Measurements from ENCODE around the gene STAG2.
"Not testable (repeated sequence)": the region's sequence is repeated elsewhere in the genome, so short reads cannot be mapped to it uniquely, and the experiment has no call there.

STAG2 gene

GRCh38 chrX:123961268-123962005 lies at the start of gene STAG2:
TSS of gene STAG2 (plus strand) at chrX:123961706. CDS start at chrX:124022628, 60,922 bp downstream.
- DNase-seq: peak in 13 of 14 donors; percentile 15 to 80 (median 73)

GRCh38 chrX:123917069-123917468 lies 44.4 kb upstream of the STAG2 start:
- no peak for DNase-seq

GRCh38 chrX:123918106-123918721 lies 43.3 kb upstream of the STAG2 start:
- no peak for DNase-seq

DNA sequence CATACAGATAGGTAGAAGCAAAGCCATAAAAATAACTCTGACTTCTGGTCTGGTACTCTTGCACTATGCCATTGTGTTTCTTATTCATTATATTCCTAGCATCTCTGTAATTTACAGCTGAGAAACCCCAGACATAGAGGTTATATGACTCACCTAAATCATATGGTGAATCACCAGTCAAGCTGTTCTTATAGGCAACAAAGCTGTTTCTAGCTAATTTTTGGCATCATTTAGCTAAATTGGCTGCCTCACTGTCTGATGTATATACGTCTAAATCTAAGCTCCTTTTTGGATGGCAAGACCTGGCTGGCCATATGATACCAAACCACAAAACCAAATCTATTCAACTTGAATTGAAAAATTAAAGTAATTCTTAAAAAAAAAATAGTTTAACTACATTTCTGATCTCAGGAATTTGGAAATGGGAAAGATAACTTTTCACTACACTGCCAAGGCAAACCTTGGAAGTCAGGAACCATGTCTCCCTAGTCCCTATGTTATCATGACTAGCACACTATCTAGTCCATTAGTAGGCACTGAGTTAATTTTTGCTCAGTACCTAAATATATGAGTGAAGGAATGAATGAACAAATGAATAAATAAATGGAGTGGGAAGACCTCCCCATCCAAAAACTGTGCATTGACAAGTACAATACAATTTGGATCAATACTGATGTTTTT lies 41.3 kb upstream of the STAG2 start:
- no peak for DNase-seq

GRCh38 chrX:123923211-123923610 lies 38.3 kb upstream of the STAG2 start:
- no peak for DNase-seq

DNA sequence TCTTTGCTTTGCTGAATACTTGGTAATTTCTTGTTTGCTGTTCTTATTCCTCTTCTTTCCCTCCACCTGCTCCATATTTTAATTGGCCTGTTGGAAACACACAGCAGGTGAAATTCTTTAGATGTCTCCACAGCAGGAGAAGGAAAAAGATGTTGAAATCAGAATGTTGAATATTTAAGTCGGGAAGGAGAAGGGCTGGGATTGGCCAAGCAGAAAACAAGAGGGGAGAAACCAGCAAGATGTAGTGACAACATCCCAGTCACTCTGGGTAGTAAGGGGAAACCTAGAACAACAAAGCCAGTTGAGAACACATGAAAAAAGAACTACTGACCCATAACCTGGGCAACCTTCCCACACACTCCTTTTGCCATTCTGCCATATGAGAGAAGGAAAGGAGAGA lies 37.3 kb upstream of the STAG2 start:
- DNase-seq: no peak

DNA sequence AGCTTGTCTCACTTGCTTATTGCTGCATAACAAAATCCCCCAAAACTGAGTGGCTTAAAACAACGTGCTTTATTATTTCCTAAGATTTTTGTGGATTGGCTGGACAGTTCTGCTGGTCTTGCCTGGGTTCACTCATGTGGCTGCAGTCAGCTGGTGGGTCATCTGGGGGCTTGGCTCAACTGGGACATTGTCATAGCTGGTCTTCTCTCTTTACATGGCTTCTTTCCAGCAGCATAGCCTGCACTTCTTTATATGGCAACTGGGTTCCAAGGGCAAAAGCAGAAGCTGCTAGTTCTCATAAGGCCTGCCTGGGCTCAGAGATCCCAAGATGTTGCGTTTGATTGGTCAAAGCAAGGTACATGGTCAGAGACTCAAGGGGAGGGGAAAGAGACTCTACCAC lies 33.7 kb upstream of the STAG2 start:
- no peak for DNase-seq

DNA sequence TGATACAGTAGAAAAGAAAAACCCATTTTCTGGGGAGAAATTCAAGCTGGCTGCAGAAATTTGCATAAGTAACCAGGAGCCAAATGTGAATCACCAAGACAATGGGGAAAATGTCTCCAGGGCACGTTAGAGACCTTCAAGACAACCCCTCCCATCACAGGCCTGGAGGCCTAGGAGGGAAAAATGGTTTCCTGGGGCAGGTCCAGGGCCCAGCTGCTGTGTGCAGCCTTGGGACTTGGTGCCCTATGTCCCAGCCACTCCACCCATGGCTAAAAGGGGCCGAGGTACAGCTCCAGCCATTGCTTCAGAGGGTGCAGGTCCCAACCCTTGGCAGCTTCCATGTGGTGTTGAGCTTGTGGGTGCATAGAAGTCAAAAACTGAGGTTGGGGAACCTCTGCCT lies 29.5 kb upstream of the STAG2 start:
- not testable (repeated sequence) for DNase-seq

GRCh38 chrX:123943074-123943473 lies 18.4 kb upstream of the STAG2 start:
- DNase-seq: no peak

DNA sequence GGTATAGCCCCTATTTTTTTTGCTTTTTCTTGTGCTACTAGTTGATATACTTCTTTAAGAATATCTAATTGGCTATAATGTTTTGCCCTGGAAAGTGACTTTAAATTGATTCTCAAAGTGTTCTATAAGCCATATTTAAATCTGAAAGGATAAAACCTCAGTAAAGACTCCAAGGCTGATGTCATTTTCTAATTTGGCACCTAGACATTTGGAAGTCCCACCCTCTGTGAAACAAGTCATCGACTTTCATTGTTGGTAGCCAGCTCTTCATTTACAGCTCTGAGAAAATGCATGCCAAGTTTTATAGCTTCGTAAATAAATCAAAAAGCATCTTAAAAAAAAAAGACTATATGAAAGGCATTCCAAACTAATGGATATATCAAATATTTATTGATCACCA lies 18.0 kb upstream of the STAG2 start:
- no peak for DNase-seq

DNA sequence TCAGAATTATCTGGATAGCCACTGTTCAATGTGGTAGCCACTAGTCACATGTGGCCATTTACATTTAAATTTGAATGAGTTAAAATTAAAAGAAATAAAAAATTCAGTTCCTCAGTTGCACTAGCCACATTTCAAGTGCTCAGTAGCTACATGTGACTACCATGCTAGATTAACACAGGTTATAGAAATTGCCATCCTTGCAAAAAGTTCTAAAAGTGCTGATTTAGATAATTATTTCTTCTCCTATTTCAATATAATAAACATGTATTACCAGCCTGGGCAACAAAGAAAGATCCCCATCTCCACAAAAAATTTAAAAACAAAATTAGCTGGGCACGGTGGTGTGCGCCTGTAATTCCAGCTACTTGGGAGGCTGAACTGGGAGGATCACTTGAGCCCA lies 11.7 kb upstream of the STAG2 start:
- DNase-seq: no peak

DNA sequence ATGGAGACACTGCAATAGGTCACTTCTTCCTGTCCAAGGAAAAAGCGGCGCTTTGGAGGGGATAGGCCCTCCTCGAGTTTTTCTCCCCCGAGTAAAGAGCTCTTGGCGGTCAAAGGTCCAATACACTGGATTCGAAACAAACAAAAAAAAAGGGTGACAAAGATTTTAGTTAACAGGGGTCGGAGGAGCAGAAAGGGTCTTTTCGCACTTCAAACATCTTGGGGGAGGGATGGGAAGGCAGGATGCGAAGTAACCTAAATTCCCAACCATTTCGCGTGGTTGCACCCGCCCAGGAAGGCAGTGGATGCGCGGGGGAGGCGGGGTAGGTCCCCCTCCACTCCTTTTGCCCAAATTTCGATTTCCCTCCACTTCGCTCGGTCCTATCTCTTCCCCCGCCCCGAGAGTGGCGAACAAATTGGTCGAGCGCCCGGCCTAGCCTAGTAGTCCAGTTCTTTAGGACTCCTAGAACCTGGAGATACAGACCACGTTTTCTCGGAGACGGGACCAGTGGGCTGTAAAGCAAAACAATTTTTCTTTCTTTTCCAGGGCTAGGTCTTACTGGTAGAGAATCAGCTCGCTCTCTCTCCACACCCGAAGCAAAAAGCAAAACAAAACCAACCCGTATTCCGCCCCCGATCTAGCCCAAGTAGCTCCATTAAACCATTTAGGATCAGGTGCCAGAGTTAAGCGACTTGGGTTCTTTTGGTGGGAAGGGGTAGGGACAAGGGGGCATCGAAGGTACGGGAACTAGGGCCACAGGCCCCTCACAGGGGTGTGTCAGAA lies 2.0 kb upstream of the STAG2 start:
- peak in 13 of 14 donors; percentile 4 to 57 (median 32) for DNase-seq

DNA sequence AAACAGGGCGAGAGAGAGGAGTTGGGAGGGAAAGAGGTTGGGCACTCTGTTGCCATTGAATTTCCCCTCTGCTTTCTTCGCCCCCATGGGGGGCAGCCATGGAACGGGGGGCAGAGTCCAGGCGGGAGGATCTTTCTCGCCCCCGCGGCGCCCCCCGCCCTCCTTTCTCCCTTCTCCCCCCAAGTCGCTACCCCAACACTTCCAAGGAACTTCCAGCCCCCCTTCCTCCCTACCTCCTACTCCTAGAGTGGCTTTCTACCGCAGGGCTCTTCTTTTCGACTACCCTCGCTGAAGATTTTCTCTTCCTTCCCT lies 594 bp upstream of the STAG2 start:
- peak in 1 of 14 donors; percentile 28 for DNase-seq

DNA sequence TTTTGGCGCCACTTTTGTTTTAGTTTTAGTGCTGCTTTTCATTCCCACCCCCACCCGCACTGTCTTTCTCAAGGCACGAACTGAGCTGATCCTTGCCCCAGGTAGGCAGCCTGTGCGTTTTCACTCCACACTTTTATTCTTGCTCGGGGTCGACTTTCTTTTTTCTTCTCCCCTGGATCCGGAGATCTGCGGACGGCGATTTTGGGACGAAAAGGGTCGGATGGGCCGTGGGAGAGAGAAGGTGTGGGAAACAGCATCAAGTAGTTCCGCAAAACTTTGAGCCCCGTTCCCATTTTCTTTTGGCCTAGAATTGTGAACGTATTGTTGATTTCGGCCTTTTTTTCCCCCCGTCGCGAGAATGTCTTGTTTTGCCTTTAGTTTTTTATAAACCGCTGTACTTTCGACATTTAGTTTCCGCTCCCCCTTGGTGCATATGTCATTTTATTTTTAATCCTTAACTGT lies 531 bp downstream of the STAG2 start:
- no peak for DNase-seq

- peak; percentile 2 to 90 (median 56) for DNase-seq
Observed at GRCh38 chrX:123962794-123963373, 1.4 kb downstream of the STAG2 start.

DNA sequence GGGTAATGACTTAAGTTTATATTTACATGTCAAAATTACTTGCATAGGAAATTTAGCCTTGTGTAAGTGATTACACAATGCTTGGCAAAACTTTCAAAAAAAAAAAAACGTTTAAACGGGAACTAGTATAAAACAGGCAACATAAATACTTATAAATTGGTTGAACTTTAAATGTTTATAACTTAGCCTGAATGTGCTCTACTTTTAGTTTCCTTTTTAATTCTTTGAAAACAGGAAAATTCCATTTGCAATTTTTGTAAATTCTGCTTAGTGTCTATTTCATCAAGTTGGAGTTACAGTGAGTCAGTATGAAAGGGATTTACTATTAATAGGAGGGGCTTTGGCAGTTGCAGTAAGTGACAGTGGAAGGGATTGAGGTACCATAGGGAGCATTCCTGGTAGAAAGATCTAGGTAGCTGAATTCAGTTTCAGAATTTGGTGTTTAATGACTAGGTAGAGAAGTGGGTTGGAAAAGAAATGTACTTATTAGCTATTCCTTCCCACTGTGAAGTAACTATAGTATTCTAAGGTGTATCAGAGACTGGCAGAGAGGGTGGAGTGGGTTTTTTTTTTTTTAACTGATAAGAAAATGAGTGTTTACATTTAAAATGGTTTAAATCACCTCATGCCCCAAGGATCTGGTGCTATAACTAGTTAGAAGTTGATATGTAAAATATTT lies 2.8 kb downstream of the STAG2 start:
- DNase-seq: no peak

DNA sequence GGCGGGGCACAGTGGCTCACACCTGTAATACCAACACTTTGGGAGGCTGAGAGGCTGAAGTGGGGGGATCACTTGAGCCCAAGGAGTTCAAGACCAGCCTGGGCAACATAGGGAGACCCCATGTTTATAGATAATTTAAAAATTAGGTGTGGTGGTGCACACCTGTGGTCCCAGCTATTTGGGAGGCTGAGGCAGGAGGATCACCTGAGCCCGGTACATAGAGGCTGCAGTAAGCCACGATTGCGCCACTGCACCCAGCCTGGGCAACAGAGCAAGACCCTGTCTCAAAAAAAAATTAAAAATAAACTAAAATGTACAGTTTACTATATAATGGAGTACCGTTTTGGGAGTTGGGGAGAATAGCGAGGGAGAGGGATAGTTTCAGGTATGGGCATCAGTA lies 4.2 kb downstream of the STAG2 start:
- DNase-seq: no peak

GRCh38 chrX:123967497-123967896 lies 6.0 kb downstream of the STAG2 start:
- DNase-seq: no peak

DNA sequence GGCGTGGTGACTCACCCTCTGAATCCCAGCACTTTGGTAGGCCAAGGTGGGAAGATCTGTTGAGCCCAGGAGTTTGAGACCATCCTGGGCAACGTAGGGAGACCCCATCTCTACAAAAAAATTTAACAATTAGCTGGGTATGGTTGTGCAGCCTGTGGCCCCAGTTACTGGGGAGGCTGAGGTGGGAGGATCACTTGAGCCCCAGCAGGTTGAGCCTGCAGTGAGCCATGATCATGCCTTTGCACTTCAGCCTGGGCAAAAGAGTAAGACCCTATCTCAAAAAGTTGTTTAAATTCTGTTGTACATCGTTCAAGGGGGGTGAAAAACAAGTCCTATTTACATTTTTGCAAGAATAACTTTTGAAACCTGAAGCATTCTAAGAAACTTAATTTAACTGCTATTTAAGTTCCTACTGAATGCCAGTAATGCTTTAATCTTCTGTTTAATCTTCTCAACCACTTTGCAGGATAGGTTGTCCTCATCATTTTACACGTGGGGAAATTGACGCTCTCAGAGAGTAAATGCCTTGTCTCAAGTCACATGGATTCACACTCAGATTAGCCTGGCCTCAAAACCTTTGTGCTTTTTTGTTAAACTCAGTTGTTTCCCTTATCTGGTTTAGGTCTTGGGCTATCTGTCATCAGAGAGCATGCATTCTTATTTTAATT lies 7.0 kb downstream of the STAG2 start:
- DNase-seq: no peak

DNA sequence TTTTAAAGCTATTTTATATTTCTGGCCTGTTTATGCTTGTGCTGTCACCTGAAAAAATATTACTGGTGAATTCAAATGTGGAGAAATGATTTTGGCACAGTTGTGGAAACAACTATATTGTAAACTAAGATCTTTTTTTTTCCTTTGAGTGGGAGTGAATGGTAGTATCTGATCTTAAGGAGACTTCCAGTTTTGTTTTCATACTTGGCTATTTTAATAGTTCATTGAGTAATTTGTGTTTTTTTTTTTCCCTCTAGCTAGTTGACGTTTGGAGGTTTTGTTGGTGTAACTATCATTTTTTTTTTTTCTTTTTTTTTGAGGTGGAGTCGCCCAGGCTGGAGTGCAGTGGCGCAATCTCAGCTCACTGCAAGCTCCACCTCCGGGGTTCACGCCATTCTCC lies 10.5 kb downstream of the STAG2 start:
- no peak for DNase-seq

- DNase-seq: no peak
Observed at GRCh38 chrX:123973921-123974320, 12.4 kb downstream of the STAG2 start.
